Measurements from ENCODE around the gene CRB3. TPM values are rescaled to one million over a fixed set of nuclear protein-coding genes. Genes with fewer than 3 reads are reported as not detected.

Gene CRB3
- total and polyA plus RNA-seq, 4 donors = 19.2 to 38.7 (median 28.9) TPM

DNA sequence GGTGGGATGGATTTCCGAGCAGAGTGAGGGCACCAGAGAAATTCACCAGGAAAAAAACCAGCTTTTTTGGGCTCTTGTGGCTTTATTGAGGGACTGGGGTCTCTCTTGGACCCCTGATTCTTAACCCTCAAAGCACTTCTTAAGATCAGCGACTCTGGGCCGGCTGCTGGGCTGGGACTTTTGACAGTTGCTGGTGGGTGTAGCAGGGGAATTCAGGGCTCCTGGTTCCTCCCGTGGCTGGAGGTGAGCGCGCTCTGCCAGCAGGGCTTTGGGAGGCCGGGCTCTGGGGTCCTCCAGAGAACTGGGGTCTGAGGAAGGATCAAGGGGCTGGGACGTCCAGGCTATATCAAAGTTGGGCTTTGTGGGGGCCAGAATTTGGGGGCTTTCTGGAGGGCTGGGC lies 3.3 kb downstream of the CRB3 start:
- DNase-seq (ENCODE audit: low spot score) = no peak
- 89% methylated on average over 8 of the region's 8 CpGs for WGBS

More for the DNA sequence above, 3.3 kb downstream of the CRB3 start:
- Histone ChIP-seq H3K4me1 (ENCODE audit: control insufficient read depth in 4 of 4, insufficient read depth in 4 of 4, low read length in 3 of 4) (peaks cover 0 to 10% (median 6%) of the 10 kb centered on the region in 4 donors), H3K9me3 (ENCODE audit: control insufficient read depth in 4 of 4, low read length in 3 of 4) (no peaks in the 10 kb centered on the region), H3K27me3 (ENCODE audit: control insufficient read depth in 4 of 4, insufficient read depth in 4 of 4, low read length in 3 of 4) (no peaks in the 10 kb centered on the region), H3K36me3 (ENCODE audit: control insufficient read depth in 4 of 4, insufficient read depth in 3 of 4, low read depth in 1 of 4, low read length in 3 of 4) (peaks cover 3 to 9% (median 5%) of the 10 kb centered on the region in 4 donors), H3K4me3 (ENCODE audit: low read depth in 1 of 3, low read length in 3 of 3) (no peak overlapping the region), H3K27ac (ENCODE audit: low read depth in 1 of 2, low read length in 2 of 2) (no peak overlapping the region), H3K9ac (ENCODE audit: low read depth in 1 of 2, low read length in 2 of 2) (no peak overlapping the region)
- TF ChIP-seq FOXA1 (IDR thresholded peaks at IDR 0.05) (no peak), ATF3 (IDR thresholded peaks at IDR 0.05) (no peak), TAF1 (conservative IDR thresholded peaks at IDR 0.05) (no peak), GABPA (IDR thresholded peaks at IDR 0.05 in 1 of 2, conservative IDR thresholded peaks at IDR 0.05 in 1 of 2) (no peak), SP1 (IDR thresholded peaks at IDR 0.05) (no peak), EGR1 (IDR thresholded peaks at IDR 0.05; ENCODE audit: low read depth in 2 of 2) (no peak), FOXA2 (IDR thresholded peaks at IDR 0.05) (no peak), HNF4A (conservative IDR thresholded peaks at IDR 0.05) (no peak), ZBTB33 (IDR thresholded peaks at IDR 0.05) (no peak), REST (IDR thresholded peaks at IDR 0.05) (no peak), JUND (IDR thresholded peaks at IDR 0.05) (no peak), YY1 (IDR thresholded peaks at IDR 0.05) (no peak), RXRA (IDR thresholded peaks at IDR 0.05) (no peak), HNF4G (IDR thresholded peaks at IDR 0.05) (no peak), RAD21 (IDR thresholded peaks at IDR 0.05) (no peak), NR2F2 (IDR thresholded peaks at IDR 0.05) (no peak)
- TF ChIP-seq, protein P1, sequence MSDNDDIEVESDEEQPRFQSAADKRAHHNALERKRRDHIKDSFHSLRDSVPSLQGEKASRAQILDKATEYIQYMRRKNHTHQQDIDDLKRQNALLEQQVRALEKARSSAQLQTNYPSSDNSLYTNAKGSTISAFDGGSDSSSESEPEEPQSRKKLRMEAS (IDR thresholded peaks at IDR 0.05) = no peak
- TF ChIP-seq, protein P2, sequence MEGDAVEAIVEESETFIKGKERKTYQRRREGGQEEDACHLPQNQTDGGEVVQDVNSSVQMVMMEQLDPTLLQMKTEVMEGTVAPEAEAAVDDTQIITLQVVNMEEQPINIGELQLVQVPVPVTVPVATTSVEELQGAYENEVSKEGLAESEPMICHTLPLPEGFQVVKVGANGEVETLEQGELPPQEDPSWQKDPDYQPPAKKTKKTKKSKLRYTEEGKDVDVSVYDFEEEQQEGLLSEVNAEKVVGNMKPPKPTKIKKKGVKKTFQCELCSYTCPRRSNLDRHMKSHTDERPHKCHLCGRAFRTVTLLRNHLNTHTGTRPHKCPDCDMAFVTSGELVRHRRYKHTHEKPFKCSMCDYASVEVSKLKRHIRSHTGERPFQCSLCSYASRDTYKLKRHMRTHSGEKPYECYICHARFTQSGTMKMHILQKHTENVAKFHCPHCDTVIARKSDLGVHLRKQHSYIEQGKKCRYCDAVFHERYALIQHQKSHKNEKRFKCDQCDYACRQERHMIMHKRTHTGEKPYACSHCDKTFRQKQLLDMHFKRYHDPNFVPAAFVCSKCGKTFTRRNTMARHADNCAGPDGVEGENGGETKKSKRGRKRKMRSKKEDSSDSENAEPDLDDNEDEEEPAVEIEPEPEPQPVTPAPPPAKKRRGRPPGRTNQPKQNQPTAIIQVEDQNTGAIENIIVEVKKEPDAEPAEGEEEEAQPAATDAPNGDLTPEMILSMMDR (IDR thresholded peaks at IDR 0.05; ENCODE audit: low read depth, low read length, missing input control) = no peak

All from liver (tissue), 9 donors.